ENCODE results near the gene UBA1. TPM values are rescaled to one million over a fixed set of nuclear protein-coding genes. Genes with fewer than 3 reads are reported as not detected.

UBA1 gene
- total RNA-seq, 4 donors from 2014 or later = 126 to 238 (median 153) TPM

- TF ChIP-seq POLR2A (IDR thresholded peaks at IDR 0.05) (no peak), CTCF (IDR thresholded peaks at IDR 0.05) (no peak)
- H3K9me3 ChIP-seq = no peaks in the 10 kb centered on the region
- intact Hi-C loops (cut with DNase I) = no loop called here
- H3K27me3 ChIP-seq = peaks cover 0 to 2% (median 0%) of the 10 kb centered on the region in 4 donors
- 94 to 97% methylated on average over 3 of the region's 3 CpGs for whole genome bisulfite sequencing, 2 donors
- H3K4me1 ChIP-seq = no peaks in the 10 kb centered on the region
- H3K36me3 ChIP-seq = peaks cover 0 to 9% (median 4%) of the 10 kb centered on the region in 3 donors
- H3K4me3 ChIP-seq = no peak overlapping the region
- no peak overlapping the region for H3K27ac ChIP-seq
- no peak for DNase-seq
These were observed 29.2 kb upstream of the UBA1 start for GRCh38 chrX:47164420-47164819.

- Histone ChIP-seq H3K27me3 (peaks cover 0 to 3% (median 0%) of the 10 kb centered on the region in 4 donors), H3K4me3 (no peak overlapping the region), H3K36me3 (peaks cover 0 to 26% (median 8%) of the 10 kb centered on the region in 3 donors), H3K27ac (no peak overlapping the region), H3K4me1 (no peaks in the 10 kb centered on the region), H3K9me3 (no peaks in the 10 kb centered on the region)
- intact Hi-C loops (cut with DNase I) = no loop called here
- DNase-seq = no peak
- TF ChIP-seq POLR2A (IDR thresholded peaks at IDR 0.05) (no peak), CTCF (IDR thresholded peaks at IDR 0.05) (no peak)
- WGBS, 2 donors = 87 to 97% methylated on average over 4 to 5 of the region's 5 CpGs
These were observed 27.5 kb upstream of the UBA1 start for GRCh38 chrX:47166126-47166525.

GRCh38 chrX:47168495-47169073 lies 25.0 kb upstream of the UBA1 start:
- intact Hi-C loops (cut with DNase I) = no loop called here
- 77 to 80% methylated on average over 3 to 6 of the region's 6 CpGs for WGBS, 2 donors
- H3K4me1 ChIP-seq = no peaks in the 10 kb centered on the region
- no peak for TF ChIP-seq POLR2A (IDR thresholded peaks at IDR 0.05)
- TF ChIP-seq CTCF (IDR thresholded peaks at IDR 0.05) = no peak
- H3K27ac ChIP-seq = no peak overlapping the region
- no peak for DNase-seq
- peaks cover 0 to 3% (median 0%) of the 10 kb centered on the region in 4 donors for H3K27me3 ChIP-seq
- no peaks in the 10 kb centered on the region for H3K9me3 ChIP-seq
- peaks cover 0 to 46% (median 8%) of the 10 kb centered on the region in 3 donors for H3K36me3 ChIP-seq
- H3K4me3 ChIP-seq = no peak overlapping the region

GRCh38 chrX:47169273-47169672 lies 24.4 kb upstream of the UBA1 start:
- WGBS, 2 donors = 93 to 97% methylated on average over 3 to 6 of the region's 19 CpGs
- intact Hi-C loops (cut with DNase I) = no loop called here
- Histone ChIP-seq H3K36me3 (peaks cover 0 to 52% (median 8%) of the 10 kb centered on the region in 3 donors), H3K27me3 (peaks cover 0 to 3% (median 0%) of the 10 kb centered on the region in 4 donors), H3K4me1 (no peaks in the 10 kb centered on the region), H3K9me3 (no peaks in the 10 kb centered on the region), H3K4me3 (no peak overlapping the region), H3K27ac (no peak overlapping the region)
- TF ChIP-seq POLR2A (IDR thresholded peaks at IDR 0.05) (no peak), CTCF (IDR thresholded peaks at IDR 0.05) (no peak)
- no peak for DNase-seq

GRCh38 chrX:47169726-47170515 lies 23.7 kb upstream of the UBA1 start:
- intact Hi-C loops (cut with DNase I) = no loop called here
- Histone ChIP-seq H3K9me3 (no peaks in the 10 kb centered on the region), H3K4me3 (no peak overlapping the region), H3K27me3 (peaks cover 0 to 3% (median 0%) of the 10 kb centered on the region in 4 donors), H3K27ac (no peak overlapping the region), H3K4me1 (no peaks in the 10 kb centered on the region), H3K36me3 (peaks cover 0 to 59% (median 9%) of the 10 kb centered on the region in 3 donors)
- 80% methylated on average over 1 of the region's 13 CpGs; no CpG with 5 or more reads in 1 of the 2 donors for WGBS, 2 donors
- TF ChIP-seq POLR2A (IDR thresholded peaks at IDR 0.05) (no peak), CTCF (IDR thresholded peaks at IDR 0.05) (no peak)
- no peak for DNase-seq
